ENCODE data around the gene KIF19. TPM values are rescaled to one million over a fixed set of nuclear protein-coding genes. Genes with fewer than 3 reads are reported as not detected.

Gene KIF19
- total and polyA plus RNA-seq, 2 of the 4 experiments (the other 2 are of a cell fraction), result not detected

GRCh38 chr17:74389937-74390679, 64.1 kb downstream of the KIF19 start:
- intact Hi-C loops (cut with micrococcal nuclease), result no loop called here
- Histone ChIP-seq H4K91ac (ENCODE audit: insufficient read depth, low read depth, low read length) (no peak overlapping the region), H3K18ac (ENCODE audit: low read depth, low read length) (no peak overlapping the region), H3K4me2 (ENCODE audit: low read depth, low read length) (no peak overlapping the region), H2BK20ac (ENCODE audit: low read depth, low read length) (no peak overlapping the region), H3K9ac (ENCODE audit: low read depth, low read length) (no peak overlapping the region), H3K36me3 (ENCODE audit: control insufficient read depth, insufficient read depth, low read length) (no peaks in the 10 kb centered on the region), H2BK15ac (ENCODE audit: low read depth, low read length) (no peak overlapping the region), H4K5ac (ENCODE audit: low read depth, low read length) (no peak overlapping the region), H2AK9ac (replicated peaks; ENCODE audit: low read depth, low read length, poor library complexity) (no peak overlapping the region), H2AFZ (replicated peaks; ENCODE audit: low read length, poor library complexity) (no peak overlapping the region), H3K4me1 (ENCODE audit: control insufficient read depth, insufficient read depth, low read length) (no peaks in the 10 kb centered on the region), H3K14ac (replicated peaks; ENCODE audit: low read depth, low read length) (no peak overlapping the region), H4K8ac (ENCODE audit: low read depth in 2 of 2, low read length in 2 of 2) (no peak overlapping the region), H3K27ac (ENCODE audit: insufficient read depth, low read length) (no peak overlapping the region), H3K4me3 (ENCODE audit: insufficient read depth, low read depth, low read length) (no peak overlapping the region), H3K79me1 (ENCODE audit: low read depth in 1 of 2, low read length in 2 of 2) (no peaks in the 10 kb centered on the region), H3K4ac (ENCODE audit: low read depth, low read length) (no peak overlapping the region), H4K20me1 (ENCODE audit: insufficient read depth, low read length) (no peaks in the 10 kb centered on the region), H3K23ac (ENCODE audit: low read depth, low read length) (no peak overlapping the region), H3K27me3 (ENCODE audit: control insufficient read depth, insufficient read depth, low read length) (no peaks in the 10 kb centered on the region), H2BK5ac (ENCODE audit: low read depth, low read length, poor library complexity, severe bottlenecking) (no peak overlapping the region), H3K9me1 (ENCODE audit: insufficient read depth, low read length) (no peaks in the 10 kb centered on the region), H2AK5ac (ENCODE audit: low read depth, low read length) (no peak overlapping the region), H3K9me3 (ENCODE audit: control insufficient read depth, insufficient read depth, low read length) (peaks cover 17% of the 10 kb centered on the region; the same call in 1 of the 2 replicates), H3K56ac (ENCODE audit: extremely low read depth, insufficient read depth, low read length) (no peak overlapping the region), H2BK120ac (ENCODE audit: low read depth, low read length) (no peak overlapping the region)
- no peak for ATAC-seq (ENCODE audit: low read depth)
- no TSS peak for BruUV-seq (replicated peaks)
- TF ChIP-seq POLR2A (IDR thresholded peaks at IDR 0.05; ENCODE audit: low read depth, low read length), result no peak
- TF ChIP-seq, protein P1, sequence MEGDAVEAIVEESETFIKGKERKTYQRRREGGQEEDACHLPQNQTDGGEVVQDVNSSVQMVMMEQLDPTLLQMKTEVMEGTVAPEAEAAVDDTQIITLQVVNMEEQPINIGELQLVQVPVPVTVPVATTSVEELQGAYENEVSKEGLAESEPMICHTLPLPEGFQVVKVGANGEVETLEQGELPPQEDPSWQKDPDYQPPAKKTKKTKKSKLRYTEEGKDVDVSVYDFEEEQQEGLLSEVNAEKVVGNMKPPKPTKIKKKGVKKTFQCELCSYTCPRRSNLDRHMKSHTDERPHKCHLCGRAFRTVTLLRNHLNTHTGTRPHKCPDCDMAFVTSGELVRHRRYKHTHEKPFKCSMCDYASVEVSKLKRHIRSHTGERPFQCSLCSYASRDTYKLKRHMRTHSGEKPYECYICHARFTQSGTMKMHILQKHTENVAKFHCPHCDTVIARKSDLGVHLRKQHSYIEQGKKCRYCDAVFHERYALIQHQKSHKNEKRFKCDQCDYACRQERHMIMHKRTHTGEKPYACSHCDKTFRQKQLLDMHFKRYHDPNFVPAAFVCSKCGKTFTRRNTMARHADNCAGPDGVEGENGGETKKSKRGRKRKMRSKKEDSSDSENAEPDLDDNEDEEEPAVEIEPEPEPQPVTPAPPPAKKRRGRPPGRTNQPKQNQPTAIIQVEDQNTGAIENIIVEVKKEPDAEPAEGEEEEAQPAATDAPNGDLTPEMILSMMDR (conservative IDR thresholded peaks at IDR 0.05; ENCODE audit: low read depth, low read length), result no peak
- TF ChIP-seq MAZ (IDR thresholded peaks at IDR 0.05; ENCODE audit: borderline replicate concordance, low read depth, low read length), result no peak
- no peak for TF ChIP-seq FOS (IDR thresholded peaks at IDR 0.05; ENCODE audit: low read depth, low read length)
- TF ChIP-seq, protein P2, sequence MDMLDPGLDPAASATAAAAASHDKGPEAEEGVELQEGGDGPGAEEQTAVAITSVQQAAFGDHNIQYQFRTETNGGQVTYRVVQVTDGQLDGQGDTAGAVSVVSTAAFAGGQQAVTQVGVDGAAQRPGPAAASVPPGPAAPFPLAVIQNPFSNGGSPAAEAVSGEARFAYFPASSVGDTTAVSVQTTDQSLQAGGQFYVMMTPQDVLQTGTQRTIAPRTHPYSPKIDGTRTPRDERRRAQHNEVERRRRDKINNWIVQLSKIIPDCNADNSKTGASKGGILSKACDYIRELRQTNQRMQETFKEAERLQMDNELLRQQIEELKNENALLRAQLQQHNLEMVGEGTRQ (IDR thresholded peaks at IDR 0.05; ENCODE audit: low read depth, low read length), result no peak
- no peak for TF ChIP-seq MAFK (IDR thresholded peaks at IDR 0.05; ENCODE audit: low read depth, low read length)
- TF ChIP-seq RCOR1 (IDR thresholded peaks at IDR 0.05; ENCODE audit: insufficient replicate concordance, low read length), result no peak
- no peak for TF ChIP-seq MXI1 (IDR thresholded peaks at IDR 0.05; ENCODE audit: borderline replicate concordance, low read depth, low read length)
- TF ChIP-seq NFE2L2 (IDR thresholded peaks at IDR 0.05; ENCODE audit: low read depth, low read length), result no peak
- no peak for TF ChIP-seq CEBPB (IDR thresholded peaks at IDR 0.05; ENCODE audit: low read depth, low read length)
- TF ChIP-seq BHLHE40 (IDR thresholded peaks at IDR 0.05; ENCODE audit: low read depth, low read length), result no peak
- no peak for TF ChIP-seq ELK1 (IDR thresholded peaks at IDR 0.05; ENCODE audit: borderline replicate concordance, low read depth, low read length)
- TF ChIP-seq RFX5 (IDR thresholded peaks at IDR 0.05; ENCODE audit: low read depth, low read length), result no peak
- TF ChIP-seq SMC3 (IDR thresholded peaks at IDR 0.05; ENCODE audit: low read depth, low read length), result no peak
- ChIA-PET CTCF (no interaction called here), POLR2A (ENCODE audit: unreplicated experiment) (no interaction called here)
- DNase-seq, result no peak
- in situ Hi-C loops (cut with MboI; ENCODE audit: low sequenced_read_pairs), result no loop called here
- dilution Hi-C loops (cut with HindIII; ENCODE audit: low sequenced_read_pairs, unreplicated experiment), result no loop called here
- WGBS, 2 experiments (ENCODE audit: extremely low coverage in 2 of 2, insufficient read length in 1 of 2), result 19% methylated on average over 1 of the region's 2 CpGs; no CpG with 5 or more reads in 1 of the 2 experiments
